Testis (tissue), 3 donors: ENCODE measurements around the gene ZNF514. TPM values are rescaled to one million over a fixed set of nuclear protein-coding genes. Genes with fewer than 3 reads are reported as not detected.
A peak's percentile ranks its signal among the peaks of the same experiment; 100 is the strongest.
"Not testable (repeated sequence)": the region's sequence is repeated elsewhere in the genome, so short reads cannot be mapped to it uniquely, and the experiment has no call there.

ENCODE experiments used
- DNase-seq: peaks from one replicate; pipeline ENCODE4 v3.0.0-alpha.2; 2019
- H3K27ac ChIP-seq, 2 donors: fragments of 200-600 bp; sonication (generic); one replicate each; pipeline ENCODE4 v1.5.1; 2019
- H3K27me3 ChIP-seq: fragments of 200-600 bp; sonication (generic); one replicate; pipeline ENCODE4 v1.5.1; 2019
- H3K36me3 ChIP-seq: fragments of 200-600 bp; sonication (generic); one replicate; pipeline ENCODE4 v1.5.1; 2017; ENCODE audit warnings: low read depth; ENCODE audit errors: missing control alignments
- H3K4me1 ChIP-seq: fragments of 200-600 bp; sonication (generic); one replicate; pipeline ENCODE4 v1.5.1; 2019
- H3K4me3 ChIP-seq, 2 donors: fragments of 200-600 bp; sonication (generic); one replicate each; pipeline ENCODE4 v1.5.1; 2017 to 2019
- H3K9me3 ChIP-seq: fragments of 200-600 bp; sonication (generic); one replicate; pipeline ENCODE4 v1.5.1; 2017
- CTCF ChIP-seq, 3 experiments: fragments of 450-650 bp in 2 of 3; fragments of 200-600 bp in 1 of 3; sonication (generic) in 1 of 3; IDR thresholded peaks; one replicate each; pipeline ENCODE4 v1.5.1; 2016 to 2019; ENCODE audit warnings: antibody characterized with exemption in 3 of 3, mild to moderate bottlenecking in 2 of 3, moderate library complexity in 1 of 3
- POLR2A ChIP-seq: fragments of 450-650 bp; IDR thresholded peaks from one replicate; pipeline ENCODE4 v1.6.1; 2017; ENCODE audit warnings: antibody characterized with exemption, mild to moderate bottlenecking, moderate library complexity
- WGBS, 2 donors: methylation state at CpG; one replicate each; pipeline ENCODE4 v1.1.5; 2018; 5-methylcytosine and 5-hydroxymethylcytosine counted together
- intact Hi-C: fragments of 100-400 bp; cut with DNase I; formaldehyde crosslinking; loops from one replicate; pipeline ENCODE4 v1.15.1; 2023; ENCODE audit warnings: low total_unique reads
- polyA plus RNA-seq: library from polyadenylated mRNA; stranded (reverse); fragments of 350-450 nt; fragmentation: Illumina TruSeq; extraction: RNeasy Lipid Tissue Mini Kit (QIAGEN cat#74804); gene quantifications from one replicate; pipeline ENCODE4 v1.2.3, GENCODE V29; 2014; ENCODE audit warnings: low read depth, low replicate concordance; ENCODE audit not compliant: insufficient read depth
- total RNA-seq, 2 donors: library from RNA; depleted of rRNA; stranded (reverse); fragments of >200 nt; gene quantifications; one replicate each; pipeline ENCODE4 v1.2.3, GENCODE V29; 2016

Gene ZNF514
- total and polyA plus RNA-seq, 3 donors from 2014 or later, result 21.9 to 25.0 (median 22.3) TPM

GRCh38 chr2:95204396-95204795, 44.7 kb upstream of the ZNF514 start:
- intact Hi-C loops, result no loop called here
- Histone ChIP-seq H3K9me3 (no peaks in the 10 kb centered on the region), H3K4me1 (peaks cover 8% of the 10 kb centered on the region), H3K27ac (no peak overlapping the region), H3K36me3 (no peaks in the 10 kb centered on the region), H3K27me3 (no peaks in the 10 kb centered on the region), H3K4me3 (no peak overlapping the region)
- TF ChIP-seq CTCF (IDR thresholded peaks at IDR 0.05) (no peak), POLR2A (no peak)
- 88 to 91% methylated on average over 2 of the region's 2 CpGs for WGBS, 2 donors
- DNase-seq, result no peak

GRCh38 chr2:95203911-95204310, 44.3 kb upstream of the ZNF514 start:
- TF ChIP-seq CTCF (IDR thresholded peaks at IDR 0.05), result no peak
- TF ChIP-seq POLR2A, result no peak

GRCh38 chr2:95192956-95193355, 33.3 kb upstream of the ZNF514 start:
- intact Hi-C loops, H3K36me3 ChIP-seq: not testable (repeated sequence)
- peak in 2 of 3 experiments; percentile 31 to 40 for TF ChIP-seq CTCF (IDR thresholded peaks at IDR 0.05)

More at GRCh38 chr2:95203911-95204310, 44.3 kb upstream of the ZNF514 start:
- no peaks in the 10 kb centered on the region for H3K27me3 ChIP-seq
- WGBS, 2 donors, result 82 to 86% methylated on average over 4 of the region's 4 CpGs
- no peaks in the 10 kb centered on the region for H3K9me3 ChIP-seq
- no peak overlapping the region for H3K4me3 ChIP-seq
- H3K36me3 ChIP-seq, result no peaks in the 10 kb centered on the region
- no peak overlapping the region for H3K27ac ChIP-seq
- intact Hi-C loops, result no loop called here
- H3K4me1 ChIP-seq, result peaks cover 8% of the 10 kb centered on the region
- no peak for DNase-seq

GRCh38 chr2:95185973-95186372, 26.3 kb upstream of the ZNF514 start:
- DNase-seq, result no peak
- H3K4me3 ChIP-seq, result no peak overlapping the region
- H3K36me3 ChIP-seq, result no peaks in the 10 kb centered on the region
- H3K27ac ChIP-seq, result no peak overlapping the region
- WGBS, 2 donors, result 85 to 86% methylated on average over 2 of the region's 2 CpGs
- no peaks in the 10 kb centered on the region for H3K27me3 ChIP-seq
- H3K4me1 ChIP-seq, result no peaks in the 10 kb centered on the region
- TF ChIP-seq POLR2A, result no peak
- intact Hi-C loops, result no loop called here
- H3K9me3 ChIP-seq, result no peaks in the 10 kb centered on the region

More at GRCh38 chr2:95192956-95193355, 33.3 kb upstream of the ZNF514 start:
- H3K27ac ChIP-seq, H3K4me3 ChIP-seq, H3K4me1 ChIP-seq, H3K27me3 ChIP-seq, H3K9me3 ChIP-seq: not testable (repeated sequence)
- DNase-seq, result peak; percentile 76
- 35 to 74% methylated on average over 6 to 15 of the region's 15 CpGs for WGBS, 2 donors

- Histone ChIP-seq H3K4me3 (no peak overlapping the region), H3K27ac (no peak overlapping the region), H3K9me3 (no peaks in the 10 kb centered on the region), H3K36me3 (no peaks in the 10 kb centered on the region), H3K27me3 (no peaks in the 10 kb centered on the region), H3K4me1 (no peaks in the 10 kb centered on the region)
- intact Hi-C loops, result no loop called here
- no peak for DNase-seq
- WGBS, 2 donors, result 95 to 100% methylated on average over 3 of the region's 3 CpGs
- no peak for TF ChIP-seq POLR2A
Measured at GRCh38 chr2:95185197-95185596, 25.5 kb upstream of the ZNF514 start.

GRCh38 chr2:95181774-95182173, 22.1 kb upstream of the ZNF514 start:
- TF ChIP-seq POLR2A (no peak), CTCF (IDR thresholded peaks at IDR 0.05) (no peak)
- Histone ChIP-seq H3K4me1 (no peaks in the 10 kb centered on the region), H3K27me3 (no peaks in the 10 kb centered on the region), H3K27ac (no peak overlapping the region), H3K36me3 (no peaks in the 10 kb centered on the region), H3K4me3 (no peak overlapping the region), H3K9me3 (no peaks in the 10 kb centered on the region)
- 96 to 98% methylated on average over 18 of the region's 18 CpGs for WGBS, 2 donors
- DNase-seq, result no peak
- intact Hi-C loops, result no loop called here
